Tibial artery (tissue), 4 donors: ENCODE data around the gene RAD51B.

ENCODE experiments used
- DNase-seq, 2 donors: peaks; one replicate each; pipeline ENCODE4 v3.0.0-alpha.2; 2019
- H3K27ac ChIP-seq, 2 donors: fragments of 200-600 bp; sonication (generic) in 1 of 2; 1 replicate in 1 of 2; 2 replicates in 1 of 2; pipeline ENCODE4 v1.5.1; 2018 to 2019; ENCODE audit warnings: mild to moderate bottlenecking in 1 of 2
- H3K27me3 ChIP-seq, 2 donors: fragments of 200-600 bp; sonication (generic) in 1 of 2; one replicate each; pipeline versions ENCODE4 v1.5.1 to v1.6.0; 2016 to 2019
- H3K36me3 ChIP-seq, 3 donors: fragments of 200-600 bp; sonication (generic) in 2 of 3; one replicate each; pipeline ENCODE4 v1.5.1; 2016 to 2019; ENCODE audit warnings: mild to moderate bottlenecking in 2 of 3
- H3K4me1 ChIP-seq, 4 donors: fragments of 200-600 bp; sonication (generic) in 2 of 4; 1 replicate in 3 of 4; 2 replicates in 1 of 4; pipeline ENCODE4 v1.5.1; 2016 to 2019
- H3K4me3 ChIP-seq, 2 donors: fragments of 200-600 bp; sonication (generic) in 1 of 2; 1 replicate in 1 of 2; 2 replicates in 1 of 2; pipeline ENCODE4 v1.5.1; 2018 to 2019; ENCODE audit warnings: mild to moderate bottlenecking in 2 of 2
- H3K9me3 ChIP-seq, 3 donors: fragments of 200-600 bp; sonication (generic) in 1 of 3; one replicate each; pipeline ENCODE4 v1.5.1; 2016 to 2019
- CTCF ChIP-seq, 2 experiments: fragments of 200-600 bp in 1 of 2; fragments of 450-650 bp in 1 of 2; IDR thresholded peaks; one replicate each; pipeline ENCODE4 v1.5.1; 2017 to 2019; ENCODE audit warnings: antibody characterized with exemption in 2 of 2, mild to moderate bottlenecking in 1 of 2, moderate library complexity in 1 of 2
- intact Hi-C: fragments of 100-400 bp; cut with DNase I; formaldehyde crosslinking; loops from one replicate; pipeline ENCODE4 v1.15.0; 2023; ENCODE audit warnings: low total_unique reads

Gene RAD51B

GRCh38 chr14:68669603-68670358 lies 850.2 kb downstream of the RAD51B start:
- H3K27me3 ChIP-seq: no peaks in the 10 kb centered on the region
- peak; percentile 59 to 72 for DNase-seq
- no peaks in the 10 kb centered on the region for H3K9me3 ChIP-seq
- peak overlapping the region; percentile 77 to 78 for H3K27ac ChIP-seq
- H3K36me3 ChIP-seq: no peaks in the 10 kb centered on the region
- peaks cover 0 to 83% (median 72%) of the 10 kb centered on the region in 4 donors for H3K4me1 ChIP-seq
- H3K4me3 ChIP-seq: no peak overlapping the region
- intact Hi-C loops: no loop called here
- no peak for TF ChIP-seq CTCF (IDR thresholded peaks at IDR 0.05)

GRCh38 chr14:68670359-68670715 lies 850.8 kb downstream of the RAD51B start:
- DNase-seq: peak in 1 of 2 donors; percentile 21
- intact Hi-C loops: no loop called here
- H3K27ac ChIP-seq: peak overlapping the region; percentile 77 to 78

GRCh38 chr14:68671909-68672308 lies 852.3 kb downstream of the RAD51B start:
- intact Hi-C loops: no loop called here
- peaks cover 0 to 65% (median 52%) of the 10 kb centered on the region in 4 donors for H3K4me1 ChIP-seq
- H3K9me3 ChIP-seq: no peaks in the 10 kb centered on the region
- peak; percentile 5 to 32 for DNase-seq
- H3K4me3 ChIP-seq: no peak overlapping the region
- no peak for TF ChIP-seq CTCF (IDR thresholded peaks at IDR 0.05)
- H3K27ac ChIP-seq: peak overlapping the region; percentile 10 to 26
- H3K27me3 ChIP-seq: no peaks in the 10 kb centered on the region
- no peaks in the 10 kb centered on the region for H3K36me3 ChIP-seq

More at GRCh38 chr14:68670359-68670715, 850.8 kb downstream of the RAD51B start:
- no peaks in the 10 kb centered on the region for H3K27me3 ChIP-seq
- H3K4me1 ChIP-seq: peaks cover 0 to 78% (median 66%) of the 10 kb centered on the region in 4 donors
- no peak overlapping the region for H3K4me3 ChIP-seq
- no peaks in the 10 kb centered on the region for H3K36me3 ChIP-seq
- no peak for TF ChIP-seq CTCF (IDR thresholded peaks at IDR 0.05)
- no peaks in the 10 kb centered on the region for H3K9me3 ChIP-seq

- no peak for TF ChIP-seq CTCF (IDR thresholded peaks at IDR 0.05)
- Histone ChIP-seq H3K4me1 (peaks cover 0 to 57% (median 44%) of the 10 kb centered on the region in 4 donors), H3K36me3 (no peaks in the 10 kb centered on the region), H3K27ac (peak overlapping the region; percentile 10 to 26), H3K9me3 (no peaks in the 10 kb centered on the region), H3K4me3 (no peak overlapping the region), H3K27me3 (no peaks in the 10 kb centered on the region)
- DNase-seq: peak; percentile 16 to 19
- intact Hi-C loops: no loop called here
Measured at GRCh38 chr14:68672609-68673285, 853.2 kb downstream of the RAD51B start.

GRCh38 chr14:68673464-68673863 lies 853.9 kb downstream of the RAD51B start:
- Histone ChIP-seq H3K27ac (no peak overlapping the region), H3K4me1 (peaks cover 0 to 49% (median 39%) of the 10 kb centered on the region in 4 donors), H3K4me3 (no peak overlapping the region), H3K27me3 (no peaks in the 10 kb centered on the region), H3K36me3 (no peaks in the 10 kb centered on the region), H3K9me3 (no peaks in the 10 kb centered on the region)
- DNase-seq: no peak
- no peak for TF ChIP-seq CTCF (IDR thresholded peaks at IDR 0.05)
- intact Hi-C loops: no loop called here
